ENCODE results near the gene AKR1B15. TPM values are rescaled to one million over a fixed set of nuclear protein-coding genes. Genes with fewer than 3 reads are reported as not detected.
"Not testable (repeated sequence)": the region's sequence is repeated elsewhere in the genome, so short reads cannot be mapped to it uniquely, and the experiment has no call there.

AKR1B15 gene
- total RNA-seq, 4 donors from 2014 or later: 0.17 TPM; not detected in 3

DNA sequence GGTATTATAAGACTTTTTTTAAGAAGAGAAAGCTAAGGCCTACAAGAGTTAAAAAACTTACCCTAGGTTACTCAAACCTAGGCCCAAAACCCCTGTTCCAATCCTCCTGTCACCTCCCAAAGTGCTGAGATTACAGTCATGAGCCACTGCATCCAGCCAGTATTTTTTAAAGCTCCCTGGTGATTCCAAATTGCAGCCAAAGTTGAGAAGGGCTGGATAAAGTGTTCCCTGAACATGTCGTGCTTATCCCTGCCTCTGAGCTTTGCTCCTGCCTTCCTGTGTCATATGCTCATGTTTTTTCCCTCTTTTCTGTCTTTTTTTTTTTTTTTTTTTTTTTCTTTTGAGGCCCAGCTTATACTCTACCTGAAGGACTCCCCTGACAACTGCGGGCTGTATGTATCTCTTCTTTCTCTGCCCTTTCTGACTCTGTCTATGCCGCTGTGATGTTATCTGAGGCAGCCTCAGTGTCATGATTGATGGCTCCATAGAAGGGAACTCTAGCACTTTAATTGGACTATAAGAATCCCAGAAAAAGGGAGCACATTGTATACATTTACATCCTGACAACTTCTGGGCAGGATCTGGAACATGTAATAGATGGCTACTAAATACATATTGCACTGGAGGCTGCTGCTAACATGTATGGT lies 13.5 kb upstream of the AKR1B15 start:
- Histone ChIP-seq H3K36me3 (no peaks in the 10 kb centered on the region), H3K4me1 (no peaks in the 10 kb centered on the region), H3K27me3 (peaks cover 0 to 7% (median 0%) of the 10 kb centered on the region in 4 donors), H3K4me3 (no peak overlapping the region), H3K9me3 (no peaks in the 10 kb centered on the region), H3K27ac (replicated peaks in 1 of 4) (no peak overlapping the region)
- WGBS: 42% methylated on average over 3 of the region's 3 CpGs
- intact Hi-C loops (cut with DNase I): no loop called here
- TF ChIP-seq POLR2AphosphoS5 (IDR thresholded peaks at IDR 0.05): no peak
- TF ChIP-seq, protein P1, sequence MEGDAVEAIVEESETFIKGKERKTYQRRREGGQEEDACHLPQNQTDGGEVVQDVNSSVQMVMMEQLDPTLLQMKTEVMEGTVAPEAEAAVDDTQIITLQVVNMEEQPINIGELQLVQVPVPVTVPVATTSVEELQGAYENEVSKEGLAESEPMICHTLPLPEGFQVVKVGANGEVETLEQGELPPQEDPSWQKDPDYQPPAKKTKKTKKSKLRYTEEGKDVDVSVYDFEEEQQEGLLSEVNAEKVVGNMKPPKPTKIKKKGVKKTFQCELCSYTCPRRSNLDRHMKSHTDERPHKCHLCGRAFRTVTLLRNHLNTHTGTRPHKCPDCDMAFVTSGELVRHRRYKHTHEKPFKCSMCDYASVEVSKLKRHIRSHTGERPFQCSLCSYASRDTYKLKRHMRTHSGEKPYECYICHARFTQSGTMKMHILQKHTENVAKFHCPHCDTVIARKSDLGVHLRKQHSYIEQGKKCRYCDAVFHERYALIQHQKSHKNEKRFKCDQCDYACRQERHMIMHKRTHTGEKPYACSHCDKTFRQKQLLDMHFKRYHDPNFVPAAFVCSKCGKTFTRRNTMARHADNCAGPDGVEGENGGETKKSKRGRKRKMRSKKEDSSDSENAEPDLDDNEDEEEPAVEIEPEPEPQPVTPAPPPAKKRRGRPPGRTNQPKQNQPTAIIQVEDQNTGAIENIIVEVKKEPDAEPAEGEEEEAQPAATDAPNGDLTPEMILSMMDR (IDR thresholded peaks at IDR 0.05): no peak
- TF ChIP-seq POLR2A (IDR thresholded peaks at IDR 0.05; ENCODE audit: low read depth): no peak
- no peak for TF ChIP-seq EP300 (IDR thresholded peaks at IDR 0.05)
- no peak for DNase-seq (ENCODE audit: extremely low spot score)

DNA sequence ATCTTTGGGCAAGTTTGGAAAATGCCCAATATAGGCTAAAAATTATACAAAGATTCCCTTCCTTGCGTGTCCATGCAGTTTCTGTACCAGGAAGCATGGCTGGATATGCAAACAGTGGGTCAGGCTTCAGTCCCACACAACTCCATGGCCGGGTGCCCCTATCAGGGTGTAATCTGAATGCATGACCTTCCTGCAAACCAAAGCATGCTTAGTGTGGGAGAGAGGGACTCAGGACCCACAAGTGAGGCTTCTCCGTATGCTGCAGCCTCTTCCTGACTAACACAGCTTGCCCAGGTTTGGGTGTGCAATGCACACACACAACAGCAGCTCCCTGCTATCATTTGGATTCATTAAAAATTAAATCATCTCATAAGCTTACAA lies 13.0 kb upstream of the AKR1B15 start:
- intact Hi-C loops (cut with DNase I): no loop called here
- H3K9me3 ChIP-seq: no peaks in the 10 kb centered on the region
- TF ChIP-seq POLR2A (IDR thresholded peaks at IDR 0.05; ENCODE audit: low read depth): no peak
- no peak for TF ChIP-seq EP300 (IDR thresholded peaks at IDR 0.05)
- no peak for TF ChIP-seq POLR2AphosphoS5 (IDR thresholded peaks at IDR 0.05)
- TF ChIP-seq, protein P1 (IDR thresholded peaks at IDR 0.05): no peak
- peaks cover 0 to 7% (median 0%) of the 10 kb centered on the region in 4 donors for H3K27me3 ChIP-seq
- DNase-seq (ENCODE audit: extremely low spot score): no peak
- no peaks in the 10 kb centered on the region for H3K36me3 ChIP-seq
- H3K4me3 ChIP-seq: no peak overlapping the region
- H3K4me1 ChIP-seq: no peaks in the 10 kb centered on the region
- WGBS: 70% methylated on average over 2 of the region's 3 CpGs
- H3K27ac ChIP-seq (replicated peaks in 1 of 4): no peak overlapping the region

DNA sequence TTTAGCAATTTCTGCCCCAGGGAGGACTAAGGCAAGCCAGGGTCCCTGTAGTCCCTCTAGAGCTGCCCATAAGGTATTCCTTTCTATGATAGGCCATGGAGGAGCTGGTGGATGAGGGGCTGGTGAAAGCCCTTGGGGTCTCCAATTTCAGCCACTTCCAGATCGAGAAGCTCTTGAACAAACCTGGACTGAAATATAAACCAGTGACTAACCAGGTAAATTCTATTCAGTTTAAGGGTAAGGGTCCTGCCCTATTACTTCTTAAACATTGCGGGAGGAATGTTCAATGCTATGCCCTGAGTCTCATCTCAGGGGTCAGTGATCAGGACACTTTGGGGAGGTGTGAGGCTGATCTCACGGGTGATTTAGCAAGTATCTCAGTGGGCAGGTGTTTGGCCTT lies 12.4 kb upstream of the AKR1B15 start:
- intact Hi-C loops (cut with DNase I); H3K36me3 ChIP-seq; H3K27me3 ChIP-seq; DNase-seq (ENCODE audit: extremely low spot score); H3K4me3 ChIP-seq; H3K27ac ChIP-seq (replicated peaks in 1 of 4); H3K9me3 ChIP-seq; H3K4me1 ChIP-seq: not testable (repeated sequence)
- WGBS: 78% methylated on average over 3 of the region's 3 CpGs

DNA sequence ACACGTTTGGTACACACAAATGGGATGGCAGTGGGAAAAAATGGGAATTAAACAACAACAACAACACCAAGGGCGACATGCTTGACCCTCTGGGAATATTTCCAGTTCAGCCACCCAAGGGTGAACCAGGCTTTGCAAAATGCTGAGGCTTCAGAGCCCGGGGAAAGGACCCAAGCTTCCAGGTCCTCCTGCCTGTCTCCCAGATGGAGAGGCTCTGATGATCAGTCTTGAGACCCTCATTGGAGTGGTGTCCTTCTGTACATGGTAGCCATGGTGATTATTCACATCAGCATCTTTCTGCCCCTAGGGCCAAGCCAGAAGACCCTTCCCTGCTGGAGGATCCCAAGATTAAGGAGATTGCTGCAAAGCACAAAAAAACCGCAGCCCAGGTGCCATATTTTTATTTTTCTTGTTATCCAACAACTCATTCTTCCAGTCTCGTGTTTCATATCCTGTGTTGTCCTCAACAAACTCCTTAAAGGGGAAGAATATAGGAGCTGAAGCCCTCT lies 11.6 kb upstream of the AKR1B15 start:
- intact Hi-C loops (cut with DNase I); H3K27ac ChIP-seq (replicated peaks in 1 of 4); H3K27me3 ChIP-seq; H3K4me1 ChIP-seq; H3K4me3 ChIP-seq; DNase-seq (ENCODE audit: extremely low spot score); H3K9me3 ChIP-seq; H3K36me3 ChIP-seq: not testable (repeated sequence)
- WGBS: 86% methylated on average over 5 of the region's 5 CpGs

DNA sequence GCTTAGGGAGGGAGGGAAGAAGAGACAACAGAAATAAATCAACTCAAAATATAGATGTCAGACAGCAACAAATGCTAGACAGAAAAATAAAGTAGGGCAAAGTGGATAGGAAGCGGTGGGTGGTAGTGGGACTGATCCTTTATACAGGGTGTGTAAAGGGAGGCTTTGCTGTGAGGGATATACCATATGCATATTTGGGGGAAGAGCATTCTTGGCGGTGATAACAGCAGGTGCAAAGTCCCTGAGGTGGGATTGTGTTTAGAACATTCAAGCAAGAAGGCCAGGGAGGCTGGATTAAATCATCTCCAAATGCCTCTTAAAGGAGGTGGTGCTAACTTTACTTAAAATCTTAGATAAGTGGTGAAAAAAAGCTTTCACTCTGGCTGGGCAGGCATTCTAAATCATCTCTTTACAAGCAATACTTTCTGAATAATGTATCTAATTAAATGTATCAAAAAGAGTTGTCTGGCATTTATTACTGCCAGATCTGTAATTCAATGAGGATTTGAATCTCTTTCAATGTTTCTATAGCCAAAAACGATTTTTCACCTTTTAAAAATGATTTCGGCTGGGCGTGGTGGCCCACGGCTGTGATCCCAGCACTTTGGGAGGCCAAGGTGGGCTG lies 9.4 kb upstream of the AKR1B15 start:
- peaks cover 0 to 7% (median 0%) of the 10 kb centered on the region in 4 donors for H3K27me3 ChIP-seq
- no peak overlapping the region for H3K27ac ChIP-seq (replicated peaks in 1 of 4)
- 82% methylated on average over 6 of the region's 6 CpGs for WGBS
- H3K36me3 ChIP-seq: no peaks in the 10 kb centered on the region
- no peak for DNase-seq (ENCODE audit: extremely low spot score)
- no peaks in the 10 kb centered on the region for H3K4me1 ChIP-seq
- no peak for TF ChIP-seq EP300 (IDR thresholded peaks at IDR 0.05)
- TF ChIP-seq, protein P1 (IDR thresholded peaks at IDR 0.05): no peak
- no peak for TF ChIP-seq POLR2A (IDR thresholded peaks at IDR 0.05; ENCODE audit: low read depth)
- no peak for TF ChIP-seq POLR2AphosphoS5 (IDR thresholded peaks at IDR 0.05)
- no peaks in the 10 kb centered on the region for H3K9me3 ChIP-seq
- intact Hi-C loops (cut with DNase I): loop anchor here (10.0 kb wide), 1 partner anchor 105 kb away; no protein-coding TSS in a partner anchor
- no peak overlapping the region for H3K4me3 ChIP-seq

DNA sequence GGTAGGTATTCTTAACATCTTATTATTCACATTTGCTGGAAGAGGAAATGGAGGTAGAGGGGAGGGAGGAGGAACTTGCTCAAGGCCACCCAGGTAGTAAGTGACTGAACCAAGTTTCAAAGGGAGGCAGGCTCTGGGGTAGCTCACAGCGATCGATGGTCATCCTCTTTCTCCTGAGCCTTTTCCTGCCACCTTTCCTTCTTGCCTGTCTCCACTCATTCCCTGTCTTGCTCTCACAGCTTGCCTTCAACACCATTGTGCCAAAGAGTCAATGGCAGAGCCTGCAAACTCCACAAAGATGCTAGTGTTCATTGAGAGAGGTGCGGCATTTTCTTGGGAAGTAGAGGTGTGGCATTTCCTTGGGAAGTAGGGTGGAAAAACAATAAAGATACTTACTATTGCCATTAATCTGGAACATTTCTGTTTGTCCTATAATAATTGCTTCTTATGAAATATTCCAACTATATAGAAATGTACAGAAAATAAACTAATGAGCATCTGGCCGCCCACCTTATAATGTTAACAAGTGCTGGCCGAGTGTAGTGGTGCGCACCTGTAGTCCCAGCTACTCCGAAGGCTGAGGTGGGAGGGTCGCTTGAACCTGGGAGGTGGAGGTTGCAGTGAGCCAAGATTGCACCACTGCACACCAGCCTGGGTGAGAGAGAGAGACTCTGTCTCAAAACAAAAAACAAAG lies 7.3 kb upstream of the AKR1B15 start:
- not testable (repeated sequence) for H3K9me3 ChIP-seq; H3K27me3 ChIP-seq; H3K36me3 ChIP-seq; DNase-seq (ENCODE audit: extremely low spot score); H3K27ac ChIP-seq (replicated peaks in 1 of 4); H3K4me3 ChIP-seq; H3K4me1 ChIP-seq
- intact Hi-C loops (cut with DNase I): loop anchor here (10.0 kb wide), 1 partner anchor 107 kb away; no protein-coding TSS in a partner anchor
- 84% methylated on average over 8 of the region's 8 CpGs for WGBS

All from esophagus muscularis mucosa (tissue), 4 donors.